HG03175 (cell line): ENCODE measurements around the gene SPINDOC.
"Not testable (repeated sequence)": the region's sequence is repeated elsewhere in the genome, so short reads cannot be mapped to it uniquely, and the experiment has no call there.

Source experiments
- ATAC-seq: cut with Tn5 transposase; IDR thresholded peaks from one replicate; pipeline ENCODE4 v1.9.1; 2021; ENCODE audit warnings: mild to moderate bottlenecking, moderate library complexity; ENCODE audit not compliant: unreplicated experiment

Gene SPINDOC

DNA sequence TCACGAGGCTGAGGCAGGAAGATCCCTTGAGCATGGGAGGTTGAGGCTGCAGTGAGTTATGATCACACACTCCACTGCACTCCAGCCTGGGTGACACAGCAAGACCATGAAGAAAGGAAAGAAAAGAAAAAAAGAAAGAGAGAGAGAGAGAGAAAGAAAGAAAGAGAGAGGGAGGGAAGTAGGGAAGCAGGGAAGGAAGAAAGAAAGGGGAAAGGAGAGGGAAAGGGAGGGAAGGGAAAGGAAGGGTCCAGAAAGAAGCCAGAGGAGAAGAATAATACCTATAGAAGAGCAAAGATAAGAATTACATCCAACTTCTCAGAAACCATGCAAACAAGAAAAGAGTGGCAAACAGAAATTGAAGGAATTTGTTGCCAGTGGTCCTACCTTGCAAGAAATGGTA, 27.4 kb upstream of the SPINDOC start:
- no peak for ATAC-seq

DNA sequence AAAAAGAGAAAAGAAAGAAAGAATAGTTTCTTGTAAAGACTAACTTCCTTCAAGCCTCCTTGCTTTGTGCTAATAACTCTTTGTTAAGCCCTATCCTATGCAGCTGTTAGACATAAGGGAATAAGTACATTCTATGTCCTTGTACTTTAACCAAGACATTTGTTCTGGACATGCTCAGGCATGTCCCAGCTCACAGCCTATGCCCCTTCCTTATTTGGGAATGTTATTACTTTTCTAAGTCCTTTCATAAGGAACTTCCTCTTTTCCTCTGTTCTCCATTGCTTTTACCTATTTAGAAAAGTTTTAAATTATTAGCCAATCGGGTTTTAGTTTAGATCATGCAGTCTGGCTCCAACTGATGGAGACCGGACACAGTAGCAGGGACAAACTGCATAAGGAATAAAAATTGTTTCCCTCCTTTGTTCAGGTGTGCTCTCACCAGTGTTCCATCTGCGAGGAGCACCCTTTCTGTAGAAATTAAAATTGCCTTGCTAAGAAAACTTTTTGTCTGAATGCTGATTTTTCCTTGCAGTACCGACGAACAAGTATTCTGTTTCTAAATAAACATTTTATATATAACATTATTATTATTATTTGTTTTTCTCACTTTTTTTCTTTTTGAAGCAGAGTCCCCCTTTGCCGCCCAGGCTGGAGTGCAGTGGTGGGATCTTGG, 21.6 kb upstream of the SPINDOC start:
- no peak for ATAC-seq

DNA sequence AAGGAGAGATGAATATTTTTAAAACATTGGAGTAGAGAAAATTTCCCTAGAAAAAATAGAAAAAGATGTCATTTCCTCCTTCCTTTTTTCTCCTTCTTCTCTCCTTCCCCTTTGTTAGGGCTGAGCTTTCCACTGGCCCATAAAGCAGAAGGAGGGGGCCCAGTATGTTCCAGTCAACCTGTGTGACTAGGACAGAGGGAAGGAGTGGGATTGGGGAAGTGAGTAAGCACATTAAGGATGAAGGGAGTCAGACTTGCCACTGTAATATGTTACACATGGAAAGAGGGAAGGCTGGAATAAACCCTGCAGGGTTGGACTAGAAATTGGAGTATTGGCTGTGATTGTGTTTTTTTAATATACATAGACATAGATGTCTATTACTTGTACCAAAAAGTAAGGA, 20.1 kb upstream of the SPINDOC start:
- no peak for ATAC-seq

DNA sequence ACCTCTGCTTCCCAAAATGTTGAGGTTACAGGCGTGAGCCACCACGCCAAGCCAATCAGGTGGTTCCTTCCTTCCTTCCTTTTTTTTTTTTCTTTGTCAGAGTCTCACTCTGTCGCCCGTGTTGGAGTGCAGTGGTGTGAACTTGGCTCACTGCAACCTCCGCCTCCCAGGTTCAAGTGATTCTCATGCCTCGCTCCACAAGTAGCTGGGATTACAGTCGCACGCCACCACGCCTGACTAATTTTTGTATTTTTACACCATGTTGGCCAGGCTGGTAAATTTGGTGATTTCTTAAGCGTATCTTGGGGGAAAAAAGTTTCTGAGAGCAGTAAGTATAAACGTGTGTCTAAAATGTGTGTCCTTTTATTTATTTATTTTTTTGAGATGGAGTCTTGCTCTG, 18.2 kb upstream of the SPINDOC start:
- no peak for ATAC-seq

DNA sequence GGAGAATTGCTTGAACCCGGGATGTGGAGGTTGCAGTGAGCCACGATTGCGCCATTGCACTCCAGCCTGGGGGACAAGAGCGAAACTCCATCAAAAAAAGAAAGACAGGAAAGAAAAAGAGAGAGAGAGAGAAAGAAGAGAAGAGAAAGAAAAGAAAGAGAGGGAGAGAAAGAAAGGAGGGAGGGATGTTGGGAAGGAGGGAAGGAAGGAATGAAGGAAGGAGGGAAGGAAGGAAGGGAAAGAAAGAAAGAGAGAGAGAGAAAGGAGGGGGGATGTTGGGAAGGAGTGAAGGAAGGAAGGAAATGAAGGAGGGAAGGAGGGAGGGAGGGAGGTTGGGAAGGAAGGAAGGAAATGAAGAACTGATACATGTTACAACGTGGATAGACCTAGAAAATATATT, 12.3 kb upstream of the SPINDOC start:
- no peak for ATAC-seq

DNA sequence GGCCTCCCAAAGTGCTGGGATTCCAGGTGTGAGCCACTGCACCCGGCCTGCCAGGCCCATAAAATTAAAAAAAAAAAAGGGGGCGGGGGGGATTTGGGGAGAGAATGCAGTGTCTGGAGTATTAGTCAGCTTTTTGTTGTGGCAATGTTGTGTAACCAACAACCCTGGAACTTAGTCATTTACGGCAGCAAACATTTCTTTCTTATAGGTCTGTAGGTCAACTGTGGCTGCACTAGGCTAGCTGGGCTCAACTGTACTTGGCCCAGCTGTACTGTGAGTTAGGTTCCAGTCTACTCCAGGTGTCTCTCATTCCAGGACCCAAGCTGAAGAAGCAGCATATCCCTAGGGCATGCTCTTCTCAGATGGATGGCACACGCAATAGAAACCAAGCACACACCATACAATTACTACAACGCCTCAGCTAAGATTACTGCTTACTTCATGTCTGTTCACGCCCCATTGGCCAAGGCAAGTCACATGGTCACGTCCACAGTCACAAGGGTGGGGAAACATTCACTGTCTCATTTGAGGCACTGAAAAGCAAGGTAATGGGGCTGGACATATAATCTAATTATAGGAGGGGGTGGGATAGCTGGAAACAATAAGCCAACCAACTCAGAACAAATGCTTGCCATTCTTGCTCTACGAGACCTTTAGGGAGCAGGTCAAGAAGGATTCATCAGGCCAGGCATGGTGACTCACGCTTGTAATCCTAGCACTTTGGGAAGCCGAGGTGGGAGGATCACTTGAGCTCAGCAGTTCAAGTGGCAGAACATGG, 10.4 kb upstream of the SPINDOC start:
- ATAC-seq, result no peak

DNA sequence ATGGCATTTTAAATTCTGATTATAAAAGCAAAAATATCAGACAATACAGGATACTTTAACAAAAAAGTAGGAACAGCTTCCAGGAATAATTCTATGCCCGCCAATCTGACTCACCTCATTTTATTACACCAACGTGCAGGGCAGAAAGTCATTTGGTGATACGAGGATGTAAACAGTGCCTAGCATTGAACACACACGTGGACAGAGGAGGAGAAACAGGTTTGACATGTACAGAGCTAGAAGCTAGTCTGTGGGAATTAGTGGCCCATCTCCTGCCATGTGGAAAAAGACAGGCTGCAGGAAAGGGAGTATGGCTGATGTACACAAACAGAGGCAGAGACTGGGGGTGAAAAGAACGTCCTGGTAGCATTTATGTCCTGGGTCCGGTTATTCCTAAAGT, 9.0 kb upstream of the SPINDOC start:
- no peak for ATAC-seq

DNA sequence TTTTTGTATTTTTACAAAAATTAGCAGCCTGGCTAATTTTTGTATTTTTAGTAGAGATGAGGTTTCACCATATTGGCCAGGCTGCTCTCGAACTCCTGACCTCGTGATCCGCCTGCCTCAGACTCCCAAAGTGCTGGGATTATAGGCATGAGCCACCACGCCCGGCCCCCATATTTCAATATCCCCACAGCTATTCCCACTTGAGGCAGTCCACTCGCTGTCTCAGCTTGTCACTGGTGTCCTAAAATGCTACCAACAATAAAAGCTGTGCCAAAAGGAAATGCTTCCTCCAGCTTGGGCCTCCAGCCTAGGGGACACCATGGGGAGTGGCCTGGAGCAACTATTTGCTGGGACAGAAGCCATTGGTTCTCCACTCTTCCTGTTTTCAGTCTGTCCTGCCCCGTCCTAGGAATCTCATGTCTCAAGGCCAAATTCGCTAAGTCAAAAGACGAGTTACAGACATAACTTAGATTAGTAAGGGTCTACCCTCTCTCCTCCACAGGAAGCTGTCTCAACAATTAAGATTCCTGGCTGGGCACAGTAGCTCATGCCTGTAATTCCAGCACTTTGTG, 7.3 kb upstream of the SPINDOC start:
- no peak for ATAC-seq

DNA sequence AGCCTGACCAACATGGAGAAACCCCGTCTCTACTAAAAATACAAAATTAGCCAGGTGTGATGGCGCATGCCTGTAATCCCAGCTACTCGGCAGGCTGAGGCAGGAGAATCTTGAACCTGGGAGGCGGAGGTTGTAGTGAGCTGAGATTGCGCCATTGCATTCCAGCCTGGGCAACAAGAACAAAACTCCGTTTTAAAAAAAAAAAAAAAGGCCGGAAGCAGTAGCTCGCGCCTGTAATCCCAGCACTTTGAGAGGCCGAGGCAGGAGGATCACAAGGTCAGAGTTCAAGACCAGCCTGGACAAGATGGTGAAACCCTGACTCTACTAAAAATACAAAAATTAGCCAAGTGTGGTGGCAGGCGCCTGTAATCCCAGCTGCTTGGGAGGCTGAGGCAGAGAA, 2.9 kb upstream of the SPINDOC start:
- not testable (repeated sequence) for ATAC-seq

DNA sequence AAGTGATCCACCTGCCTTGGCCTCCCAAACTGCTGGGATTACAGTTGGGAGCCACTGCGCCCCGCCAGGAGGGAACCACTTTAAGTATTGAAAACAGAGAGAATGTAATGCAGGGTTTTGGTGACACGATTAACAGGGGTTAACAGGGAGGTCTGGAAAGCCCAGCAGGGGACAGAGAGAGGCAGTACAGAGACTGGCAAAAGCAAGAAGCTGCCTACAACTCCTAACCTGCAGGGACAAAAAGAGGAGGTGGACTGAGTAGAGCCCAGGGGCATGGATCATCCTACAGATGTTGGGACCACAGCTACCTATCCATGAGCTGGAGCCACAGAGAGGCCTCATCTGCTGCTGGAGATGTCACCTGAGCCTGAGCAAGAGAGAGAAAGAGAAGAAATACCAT, 1.7 kb upstream of the SPINDOC start:
- ATAC-seq, result no peak

DNA sequence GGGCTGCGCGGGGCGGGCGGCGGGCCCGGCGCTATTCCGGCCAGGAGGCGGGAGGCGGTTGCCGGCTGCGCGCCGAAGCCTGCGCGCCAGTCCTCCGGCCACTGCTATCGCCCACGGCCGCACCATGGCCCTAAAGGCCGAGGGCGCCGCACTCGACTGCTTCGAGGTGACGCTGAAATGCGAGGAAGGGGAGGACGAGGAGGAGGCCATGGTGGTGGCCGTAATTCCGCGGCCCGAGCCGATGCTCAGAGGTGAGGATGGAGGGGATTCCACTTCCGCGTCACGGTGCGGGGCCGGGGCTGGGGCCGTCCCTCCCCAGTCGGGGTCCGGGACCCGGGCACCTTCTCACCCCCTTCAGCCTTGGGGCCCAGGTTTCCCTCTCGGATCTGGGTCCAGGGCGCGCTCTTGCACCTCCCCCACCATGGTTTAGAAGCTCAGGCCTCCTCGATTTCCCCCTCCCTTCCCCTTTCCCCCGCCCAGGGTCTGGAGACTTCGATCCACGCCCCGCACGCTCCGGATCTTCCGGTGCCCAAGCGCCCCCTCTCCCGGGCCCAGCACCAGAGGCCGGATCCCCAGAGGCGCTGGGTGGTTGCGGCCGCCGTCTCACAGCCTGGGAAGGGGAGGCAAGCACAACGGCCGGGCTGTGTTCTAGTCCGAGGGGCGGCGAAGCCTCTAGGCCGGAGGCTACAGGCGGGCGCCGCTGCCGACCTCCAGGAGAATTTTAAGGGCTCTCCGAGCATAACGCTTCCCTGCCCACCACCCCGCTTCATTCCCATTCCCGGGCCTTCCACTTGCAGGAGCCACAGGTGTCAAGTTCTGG, 517 bp downstream of the SPINDOC start:
- ATAC-seq, result peak; percentile 31

DNA sequence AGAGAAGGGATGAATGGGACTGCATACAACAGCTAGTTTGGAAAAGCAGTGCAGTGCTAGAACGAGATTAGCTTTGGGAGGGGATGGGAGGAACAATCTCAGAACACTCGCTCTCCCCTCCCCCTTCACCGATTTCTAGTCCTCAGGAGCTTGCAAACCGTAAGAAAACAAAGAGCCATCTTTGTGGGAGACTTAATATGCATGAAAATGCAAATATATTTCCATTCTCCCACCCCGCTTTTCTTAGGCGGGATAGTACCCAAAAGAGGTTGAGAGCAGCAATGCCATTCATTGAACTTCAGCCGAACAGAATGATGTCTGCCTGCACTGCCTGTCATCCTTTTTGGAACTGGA, 1.1 kb downstream of the SPINDOC start:
- no peak for ATAC-seq

DNA sequence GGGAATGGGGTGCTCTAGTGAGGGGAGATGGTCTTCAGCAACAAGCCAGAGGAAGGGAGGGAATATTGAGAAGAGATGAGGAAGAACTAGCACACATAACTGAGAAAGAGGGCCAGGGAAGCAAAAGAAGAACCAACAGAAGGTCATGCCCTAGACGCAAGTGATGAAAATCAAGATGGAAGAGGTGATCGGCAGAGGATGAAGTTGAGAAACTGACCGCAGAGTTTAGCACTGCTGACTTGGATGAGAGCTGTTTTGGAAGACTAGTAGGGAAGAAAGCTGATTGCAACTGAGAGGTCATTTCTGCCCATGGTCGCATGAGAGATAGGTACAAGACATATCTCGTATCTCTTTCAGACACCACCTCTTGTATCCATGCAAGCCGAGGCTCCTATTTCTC, 2.9 kb downstream of the SPINDOC start:
- ATAC-seq, result no peak

DNA sequence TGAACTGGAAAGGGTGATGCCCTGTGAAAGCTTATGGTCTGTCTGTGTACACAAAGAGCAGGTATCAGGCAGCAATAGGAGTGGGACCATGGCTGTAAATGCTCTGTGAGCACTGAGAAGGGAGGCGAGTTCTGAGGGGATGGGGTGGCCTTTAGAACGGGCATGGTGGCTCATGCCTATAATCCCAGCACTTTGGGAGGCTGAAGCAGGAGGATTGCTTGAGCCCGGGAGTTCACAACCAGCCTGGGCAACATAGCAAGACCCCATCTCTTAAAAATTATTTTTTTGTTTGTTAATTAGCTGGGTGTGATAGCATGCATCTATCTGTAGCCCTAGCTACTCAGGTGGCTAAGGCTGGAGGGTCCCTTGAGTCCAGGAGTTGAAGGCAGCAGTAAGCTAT, 3.5 kb downstream of the SPINDOC start:
- no peak for ATAC-seq

DNA sequence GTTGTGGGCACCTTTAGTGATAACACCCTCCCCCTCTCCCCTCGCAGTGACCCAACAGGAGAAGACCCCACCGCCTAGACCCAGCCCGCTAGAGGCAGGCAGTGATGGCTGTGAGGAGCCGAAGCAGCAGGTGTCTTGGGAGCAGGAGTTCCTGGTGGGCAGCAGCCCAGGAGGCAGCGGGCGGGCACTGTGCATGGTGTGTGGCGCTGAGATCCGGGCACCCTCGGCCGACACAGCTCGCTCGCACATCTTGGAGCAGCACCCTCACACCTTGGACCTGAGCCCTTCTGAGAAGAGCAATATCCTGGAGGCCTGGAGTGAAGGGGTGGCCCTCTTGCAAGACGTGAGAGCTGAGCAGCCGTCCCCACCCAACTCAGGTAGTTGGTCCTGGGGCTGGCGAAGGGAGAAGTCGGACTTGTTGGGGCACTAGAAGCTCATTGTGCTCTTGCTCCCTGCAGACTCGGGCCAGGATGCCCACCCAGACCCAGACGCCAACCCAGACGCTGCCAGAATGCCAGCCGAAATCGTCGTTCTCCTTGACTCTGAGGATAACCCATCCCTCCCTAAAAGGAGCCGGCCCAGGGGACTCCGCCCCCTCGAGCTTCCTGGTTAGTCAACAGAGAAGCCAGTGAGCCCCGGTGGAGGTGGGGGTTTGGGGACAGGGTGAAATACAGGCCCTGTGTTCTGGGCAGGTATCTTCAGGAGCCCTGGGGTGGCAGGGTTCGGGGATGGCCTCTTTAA, 4.7 kb downstream of the SPINDOC start:
- ATAC-seq, result no peak

DNA sequence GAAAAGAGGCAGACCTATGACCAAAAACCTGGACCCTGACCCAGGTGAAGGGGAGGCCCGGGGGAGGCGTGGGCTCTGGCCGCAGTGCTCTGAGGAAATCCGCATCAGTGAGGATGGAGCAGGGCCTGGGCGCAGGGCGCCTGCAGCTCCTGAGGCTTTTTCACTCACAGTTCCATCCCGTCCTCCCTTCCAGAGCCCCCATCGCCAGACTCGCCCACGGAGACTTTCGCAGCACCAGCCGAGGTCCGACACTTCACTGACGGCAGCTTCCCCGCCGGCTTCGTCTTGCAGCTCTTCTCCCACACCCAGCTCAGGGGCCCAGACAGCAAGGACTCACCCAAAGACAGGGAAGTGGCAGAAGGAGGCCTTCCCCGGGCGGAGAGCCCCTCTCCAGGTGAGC, 5.4 kb downstream of the SPINDOC start:
- ATAC-seq, result no peak

DNA sequence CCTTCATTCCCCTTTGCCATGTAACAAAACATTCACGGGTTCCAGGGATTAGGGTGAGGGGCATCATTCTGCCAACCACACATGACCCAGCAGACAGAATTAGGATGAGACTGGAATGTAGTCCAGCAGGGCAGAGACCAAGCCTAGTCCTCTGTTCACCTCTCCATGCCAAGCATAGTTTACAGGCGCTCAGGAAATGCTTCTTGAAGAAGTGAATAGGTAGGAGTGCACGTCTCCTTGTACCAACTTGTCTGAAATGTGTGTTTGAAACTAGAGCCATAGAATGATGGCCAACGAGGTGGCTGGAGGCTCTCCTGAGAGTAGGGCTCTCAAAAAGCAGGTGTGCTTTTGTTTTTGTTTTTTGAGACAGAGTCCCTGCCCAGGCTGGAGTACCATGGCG, 8.2 kb downstream of the SPINDOC start:
- ATAC-seq, result no peak

DNA sequence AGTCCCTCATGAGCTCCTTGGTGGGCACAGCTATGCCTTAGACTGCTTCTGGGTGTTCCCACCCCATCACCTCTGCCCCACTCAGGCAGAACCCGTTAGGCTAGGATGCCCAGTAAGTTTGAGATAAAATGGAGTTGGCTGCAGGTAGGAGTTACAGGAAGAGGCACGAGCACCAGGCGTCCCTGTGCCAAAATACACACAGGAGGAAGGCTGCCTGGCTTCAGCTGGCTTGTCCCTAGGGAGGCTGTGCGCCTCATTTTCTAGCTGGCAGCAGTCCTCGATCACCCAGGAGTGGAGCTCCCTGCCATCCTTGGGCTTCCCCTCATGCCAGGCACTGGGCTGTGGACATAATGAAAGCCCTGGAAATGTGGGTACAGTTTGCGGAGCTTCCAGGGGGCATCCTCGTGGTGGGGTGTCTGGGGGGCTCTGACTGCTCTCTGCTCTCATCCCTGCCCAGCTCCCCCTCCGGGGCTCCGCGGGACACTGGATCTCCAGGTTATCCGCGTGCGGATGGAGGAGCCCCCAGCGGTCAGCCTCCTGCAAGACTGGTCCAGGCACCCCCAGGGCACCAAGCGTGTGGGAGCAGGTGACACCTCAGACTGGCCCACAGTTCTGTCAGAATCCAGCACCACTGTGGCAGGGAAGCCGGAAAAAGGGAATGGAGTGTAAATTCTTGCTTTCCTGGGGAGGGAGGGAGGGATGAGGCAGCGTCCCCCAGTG, 13.4 kb downstream of the SPINDOC start:
- no peak for ATAC-seq

DNA sequence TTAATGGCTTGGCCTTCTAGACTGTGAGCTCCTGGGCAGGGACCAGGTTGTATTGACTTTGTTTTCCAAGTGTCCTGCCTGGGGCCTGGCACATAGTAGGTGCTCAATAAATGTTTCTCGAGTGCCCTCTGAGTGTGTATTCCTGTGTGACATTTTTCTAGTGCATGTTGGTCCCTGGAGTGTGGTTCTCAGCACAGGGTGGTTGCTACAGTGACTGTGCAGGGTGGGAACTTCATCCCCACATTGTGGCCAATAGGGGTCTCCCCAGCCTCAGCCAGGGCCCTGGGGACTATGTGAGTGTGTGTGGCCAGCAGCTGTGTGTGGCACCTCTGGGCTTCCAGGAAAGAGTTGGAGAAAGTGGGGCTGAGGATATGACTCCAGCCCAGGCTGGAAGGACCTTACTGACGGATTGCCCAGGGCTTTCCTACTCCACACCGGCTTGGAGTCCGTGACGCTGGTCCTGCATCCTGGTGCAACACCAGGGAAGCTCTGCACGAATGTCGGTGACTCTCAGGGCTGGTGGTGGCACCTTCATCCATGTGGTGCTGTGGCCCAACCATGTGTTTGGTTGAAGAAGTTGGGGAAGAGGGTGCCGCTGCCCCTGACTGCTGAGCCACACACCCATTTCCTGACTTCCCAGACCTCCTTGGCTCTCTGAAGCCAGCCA, 16.7 kb downstream of the SPINDOC start:
- no peak for ATAC-seq

DNA sequence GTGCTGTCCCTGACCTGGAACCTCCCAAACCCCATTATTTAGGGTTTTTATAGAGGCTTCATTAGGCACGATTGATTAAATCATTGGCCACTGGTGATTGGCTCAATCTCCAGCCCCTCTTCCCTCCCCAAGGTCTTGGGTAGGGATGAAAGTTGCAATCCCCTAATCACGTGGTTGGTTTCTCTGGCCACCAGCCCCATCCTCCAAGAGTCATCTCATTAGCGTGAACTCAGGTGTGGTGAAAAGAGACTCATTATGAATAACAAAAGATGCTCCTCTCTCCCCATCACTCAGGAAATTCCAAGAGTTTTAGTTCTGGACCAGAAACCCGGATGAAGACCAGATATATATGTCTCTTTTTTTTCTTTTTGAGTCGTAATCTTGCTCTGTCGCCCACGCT, 18.1 kb downstream of the SPINDOC start:
- ATAC-seq, result no peak
